ENCODE data around the gene MSMO1.

The MSMO1 gene

GRCh38 chr4:165375465-165375864, 48.0 kb downstream of the MSMO1 start:
- Histone ChIP-seq H3K4me3 (no peak overlapping the region), H3K27ac (no peak overlapping the region), H3K9ac (ENCODE audit: insufficient read length) (no peak overlapping the region), H3K36me3 (ENCODE audit: insufficient read depth, low read length) (no peaks in the 10 kb centered on the region), H3K9me3 (ENCODE audit: low read depth, low read length) (no peaks in the 10 kb centered on the region)
- DNase-seq (ENCODE audit: low read depth, low spot score) = no peak
- TF ChIP-seq EZH2 (IDR thresholded peaks at IDR 0.05) = no peak

GRCh38 chr4:165378398-165378744, 50.9 kb downstream of the MSMO1 start:
- H3K4me3 ChIP-seq = no peak overlapping the region
- H3K9ac ChIP-seq (ENCODE audit: insufficient read length) = no peak overlapping the region
- no peaks in the 10 kb centered on the region for H3K36me3 ChIP-seq (ENCODE audit: insufficient read depth, low read length)
- H3K9me3 ChIP-seq (ENCODE audit: low read depth, low read length) = no peaks in the 10 kb centered on the region
- DNase-seq (ENCODE audit: low read depth, low spot score) = no peak
- no peak for TF ChIP-seq EZH2 (IDR thresholded peaks at IDR 0.05)
- TF ChIP-seq FOXP2 (optimal IDR thresholded peaks at IDR 0.05; ENCODE audit: control extremely low read depth, extremely low read length, insufficient read depth) = no peak
- TF ChIP-seq POLR2AphosphoS5 (IDR thresholded peaks at IDR 0.05; ENCODE audit: borderline replicate concordance, low read depth, low read length) = no peak
- H3K27ac ChIP-seq = no peak overlapping the region

- Histone ChIP-seq H3K36me3 (ENCODE audit: insufficient read depth, low read length) (no peaks in the 10 kb centered on the region), H3K27ac (no peak within 1 kb of the TSS), H3K9ac (ENCODE audit: insufficient read length) (no peak within 1 kb of the TSS), H3K9me3 (ENCODE audit: low read depth, low read length) (no peaks in the 10 kb centered on the region), H3K4me3 (peak within 1 kb of the TSS; percentile 38; the same call in 1 of the 2 replicates)
- DNase-seq (ENCODE audit: low read depth, low spot score) = no peak
- TF ChIP-seq POLR2AphosphoS5 (IDR thresholded peaks at IDR 0.05; ENCODE audit: borderline replicate concordance, low read depth, low read length) (peak; percentile 42; the same call in 1 of the 2 replicates), FOXP2 (optimal IDR thresholded peaks at IDR 0.05; ENCODE audit: control extremely low read depth, extremely low read length, insufficient read depth) (no peak)
Measured at GRCh38 chr4:165378745-165379677, 51.5 kb downstream of the MSMO1 start, which contains the start of gene CPE. Gene CPE, plus strand, starts transcription at chr4:165379008. Its CDS starts 214 bp downstream, at chr4:165379222.

- Histone ChIP-seq H3K4me3 (no peak overlapping the region), H3K27ac (no peak overlapping the region)
Measured at GRCh38 chr4:165379678-165380064, 52.2 kb downstream of the MSMO1 start.

GRCh38 chr4:165380805-165381204, 53.3 kb downstream of the MSMO1 start:
- Histone ChIP-seq H3K27ac (no peak overlapping the region), H3K4me3 (no peak overlapping the region), H3K9ac (ENCODE audit: insufficient read length) (no peak overlapping the region), H3K36me3 (ENCODE audit: insufficient read depth, low read length) (no peaks in the 10 kb centered on the region), H3K9me3 (ENCODE audit: low read depth, low read length) (no peaks in the 10 kb centered on the region)
- no peak for DNase-seq (ENCODE audit: low read depth, low spot score)
- no peak for TF ChIP-seq POLR2AphosphoS5 (IDR thresholded peaks at IDR 0.05; ENCODE audit: borderline replicate concordance, low read depth, low read length)
- no peak for TF ChIP-seq FOXP2 (optimal IDR thresholded peaks at IDR 0.05; ENCODE audit: control extremely low read depth, extremely low read length, insufficient read depth)
- no peak for TF ChIP-seq EZH2 (IDR thresholded peaks at IDR 0.05)

More at GRCh38 chr4:165379678-165380064, 52.2 kb downstream of the MSMO1 start:
- H3K9me3 ChIP-seq (ENCODE audit: low read depth, low read length) = no peaks in the 10 kb centered on the region
- H3K36me3 ChIP-seq (ENCODE audit: insufficient read depth, low read length) = no peaks in the 10 kb centered on the region
- no peak for TF ChIP-seq POLR2AphosphoS5 (IDR thresholded peaks at IDR 0.05; ENCODE audit: borderline replicate concordance, low read depth, low read length)
- no peak for DNase-seq (ENCODE audit: low read depth, low spot score)
- H3K9ac ChIP-seq (ENCODE audit: insufficient read length) = no peak overlapping the region

DNA sequence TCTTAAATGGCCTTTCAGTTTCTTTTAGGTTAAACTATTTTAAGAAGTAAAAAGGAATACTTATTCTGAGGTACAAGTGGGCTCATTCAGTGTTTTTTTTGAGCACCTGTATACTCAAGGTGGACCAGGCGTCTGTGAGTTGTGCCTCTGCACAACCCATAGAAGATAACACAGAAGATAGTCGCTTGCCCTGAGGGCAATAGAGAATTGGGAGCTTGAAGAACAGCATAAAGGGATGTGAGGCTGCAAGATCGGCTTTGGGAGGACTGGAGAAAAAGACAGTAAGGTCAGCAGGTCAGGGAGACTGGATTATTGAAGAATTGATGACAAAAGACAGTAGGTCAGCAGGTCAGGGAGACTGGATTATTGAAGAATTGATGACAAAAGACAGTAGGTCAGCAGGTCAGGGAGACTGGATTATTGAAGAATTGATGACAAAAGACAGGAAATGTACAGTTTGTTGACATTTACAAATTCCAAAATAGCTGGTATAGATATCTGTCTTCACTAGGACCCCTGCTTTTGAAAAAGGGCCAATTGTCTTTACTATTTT, 54.4 kb downstream of the MSMO1 start:
- Histone ChIP-seq H3K36me3 (ENCODE audit: insufficient read depth, low read length) (no peaks in the 10 kb centered on the region), H3K27ac (no peak overlapping the region), H3K9ac (ENCODE audit: insufficient read length) (no peak overlapping the region), H3K9me3 (ENCODE audit: low read depth, low read length) (no peaks in the 10 kb centered on the region), H3K4me3 (no peak overlapping the region)
- TF ChIP-seq POLR2AphosphoS5 (IDR thresholded peaks at IDR 0.05; ENCODE audit: borderline replicate concordance, low read depth, low read length) (no peak), FOXP2 (optimal IDR thresholded peaks at IDR 0.05; ENCODE audit: control extremely low read depth, extremely low read length, insufficient read depth) (no peak), EZH2 (IDR thresholded peaks at IDR 0.05) (no peak)
- no peak for DNase-seq (ENCODE audit: low read depth, low spot score)

- Histone ChIP-seq H3K36me3 (ENCODE audit: insufficient read depth, low read length) (no peaks in the 10 kb centered on the region), H3K27ac (no peak overlapping the region), H3K4me3 (no peak overlapping the region), H3K9ac (ENCODE audit: insufficient read length) (no peak overlapping the region), H3K9me3 (ENCODE audit: low read depth, low read length) (no peaks in the 10 kb centered on the region)
- no peak for DNase-seq (ENCODE audit: low read depth, low spot score)
- no peak for TF ChIP-seq POLR2AphosphoS5 (IDR thresholded peaks at IDR 0.05; ENCODE audit: borderline replicate concordance, low read depth, low read length)
- no peak for TF ChIP-seq FOXP2 (optimal IDR thresholded peaks at IDR 0.05; ENCODE audit: control extremely low read depth, extremely low read length, insufficient read depth)
- no peak for TF ChIP-seq EZH2 (IDR thresholded peaks at IDR 0.05)
Measured at GRCh38 chr4:165382640-165383039, 55.2 kb downstream of the MSMO1 start.

DNA sequence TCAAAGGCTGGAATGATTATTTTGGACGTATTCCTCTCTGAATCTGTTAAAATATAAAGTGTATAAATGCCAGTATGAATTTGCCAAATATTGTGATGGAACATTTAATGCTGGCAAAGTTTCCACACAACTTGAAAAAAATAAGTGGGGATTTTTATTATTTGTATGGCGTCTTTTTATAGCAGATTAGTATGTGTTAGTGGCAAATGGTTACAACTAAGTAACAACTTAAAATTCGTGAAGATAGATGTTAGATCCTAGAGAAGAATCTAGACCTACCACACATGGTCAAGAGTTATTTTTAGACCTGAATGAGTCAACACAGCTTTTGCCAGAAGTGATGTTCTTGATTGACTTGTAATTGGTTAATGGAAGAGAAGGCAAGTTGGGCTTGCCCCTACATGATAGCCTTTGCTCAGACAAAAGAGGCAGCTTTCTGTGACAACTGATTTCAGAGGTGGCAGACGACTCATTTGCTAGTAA, 56.2 kb downstream of the MSMO1 start:
- Histone ChIP-seq H3K4me3 (no peak overlapping the region), H3K27ac (0 out of 2 replicates have a peak overlapping the region, but pooled peaks have one; percentile 21), H3K36me3 (ENCODE audit: insufficient read depth, low read length) (no peaks in the 10 kb centered on the region), H3K9ac (ENCODE audit: insufficient read length) (no peak overlapping the region), H3K9me3 (ENCODE audit: low read depth, low read length) (no peaks in the 10 kb centered on the region)
- TF ChIP-seq EZH2 (IDR thresholded peaks at IDR 0.05) (no peak), POLR2AphosphoS5 (IDR thresholded peaks at IDR 0.05; ENCODE audit: borderline replicate concordance, low read depth, low read length) (no peak), FOXP2 (optimal IDR thresholded peaks at IDR 0.05; ENCODE audit: control extremely low read depth, extremely low read length, insufficient read depth) (no peak)
- DNase-seq (ENCODE audit: low read depth, low spot score) = no peak
